HG03139 (cell line): ENCODE measurements around the gene TXNDC15.
A peak's percentile ranks its signal among the peaks of the same experiment; 100 is the strongest.
"Not testable (repeated sequence)": the region's sequence is repeated elsewhere in the genome, so short reads cannot be mapped to it uniquely, and the experiment has no call there.

Experiments
- ATAC-seq: cut with Tn5 transposase; IDR thresholded peaks from one replicate; pipeline ENCODE4 v1.9.1; 2021; ENCODE audit not compliant: unreplicated experiment

The TXNDC15 gene, protein sequence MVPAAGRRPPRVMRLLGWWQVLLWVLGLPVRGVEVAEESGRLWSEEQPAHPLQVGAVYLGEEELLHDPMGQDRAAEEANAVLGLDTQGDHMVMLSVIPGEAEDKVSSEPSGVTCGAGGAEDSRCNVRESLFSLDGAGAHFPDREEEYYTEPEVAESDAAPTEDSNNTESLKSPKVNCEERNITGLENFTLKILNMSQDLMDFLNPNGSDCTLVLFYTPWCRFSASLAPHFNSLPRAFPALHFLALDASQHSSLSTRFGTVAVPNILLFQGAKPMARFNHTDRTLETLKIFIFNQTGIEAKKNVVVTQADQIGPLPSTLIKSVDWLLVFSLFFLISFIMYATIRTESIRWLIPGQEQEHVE

DNA sequence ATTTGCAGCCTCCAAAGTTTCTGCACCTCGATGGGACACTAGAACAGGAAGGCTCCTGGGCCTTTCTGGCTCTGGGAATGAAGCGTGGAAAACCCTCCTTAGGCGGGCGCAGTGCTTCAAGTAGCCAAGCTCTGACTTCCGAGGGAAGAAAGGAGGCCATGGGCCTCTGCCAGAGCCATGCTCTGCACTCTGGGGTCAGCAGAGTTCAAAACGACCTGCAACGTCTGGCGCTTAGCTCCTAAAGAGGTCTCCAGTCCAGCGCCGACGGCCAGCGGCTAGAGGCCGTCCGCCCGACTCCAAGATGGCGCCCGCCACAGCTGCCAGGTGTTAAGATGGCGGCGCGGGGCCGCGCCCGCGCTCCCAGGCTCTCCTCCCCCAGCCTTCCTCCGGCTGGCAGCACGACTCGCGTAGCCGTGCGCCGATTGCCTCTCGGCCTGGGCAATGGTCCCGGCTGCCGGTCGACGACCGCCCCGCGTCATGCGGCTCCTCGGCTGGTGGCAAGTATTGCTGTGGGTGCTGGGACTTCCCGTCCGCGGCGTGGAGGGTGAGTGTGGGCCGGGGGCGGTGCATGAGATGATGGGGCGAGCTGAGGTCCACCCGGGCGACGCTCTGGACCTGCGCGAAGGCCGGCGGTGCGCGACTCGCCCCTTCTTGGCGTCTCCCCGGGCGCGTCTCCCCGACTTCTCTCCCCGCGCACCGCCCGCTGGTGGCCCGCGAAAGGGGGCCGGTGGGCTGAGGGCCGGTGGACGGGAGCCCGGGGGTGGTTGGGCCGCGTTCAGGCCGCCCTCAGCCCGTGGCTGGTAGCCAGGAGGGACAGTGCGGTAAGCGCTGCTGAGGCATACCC, at the start of gene TXNDC15:
Gene TXNDC15, plus strand, starts transcription at position 385 of the 844 bp plus-strand sequence. Its CDS starts 57 bp downstream, at position 442.
- peak; percentile 81 for ATAC-seq

DNA sequence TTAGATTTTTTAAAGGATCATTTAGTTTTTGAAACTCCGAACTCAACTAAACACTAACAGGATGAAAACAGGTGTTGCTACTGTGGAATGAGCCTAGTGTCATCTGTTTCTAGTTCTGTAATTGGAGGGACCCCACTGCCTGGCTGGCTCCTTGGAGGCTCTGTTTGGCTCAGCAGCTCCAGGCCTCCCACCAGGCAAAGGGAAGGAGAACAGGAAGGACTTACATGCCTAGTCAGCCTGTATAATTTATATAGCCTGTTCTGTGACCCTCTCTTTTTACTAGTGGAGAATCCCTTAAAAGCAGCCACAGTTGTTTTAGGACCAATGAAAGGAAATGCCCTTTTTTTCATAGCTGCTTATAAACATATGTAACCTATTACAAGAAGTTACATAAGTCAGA, 49.5 kb upstream of the TXNDC15 start:
- no peak for ATAC-seq

- ATAC-seq = no peak
Observed at GRCh38 chr5:134825212-134825611, 49.0 kb upstream of the TXNDC15 start.

- ATAC-seq = no peak
Observed at GRCh38 chr5:134833340-134834032, 40.7 kb upstream of the TXNDC15 start.

GRCh38 chr5:134835623-134836022, 38.5 kb upstream of the TXNDC15 start:
- no peak for ATAC-seq

DNA sequence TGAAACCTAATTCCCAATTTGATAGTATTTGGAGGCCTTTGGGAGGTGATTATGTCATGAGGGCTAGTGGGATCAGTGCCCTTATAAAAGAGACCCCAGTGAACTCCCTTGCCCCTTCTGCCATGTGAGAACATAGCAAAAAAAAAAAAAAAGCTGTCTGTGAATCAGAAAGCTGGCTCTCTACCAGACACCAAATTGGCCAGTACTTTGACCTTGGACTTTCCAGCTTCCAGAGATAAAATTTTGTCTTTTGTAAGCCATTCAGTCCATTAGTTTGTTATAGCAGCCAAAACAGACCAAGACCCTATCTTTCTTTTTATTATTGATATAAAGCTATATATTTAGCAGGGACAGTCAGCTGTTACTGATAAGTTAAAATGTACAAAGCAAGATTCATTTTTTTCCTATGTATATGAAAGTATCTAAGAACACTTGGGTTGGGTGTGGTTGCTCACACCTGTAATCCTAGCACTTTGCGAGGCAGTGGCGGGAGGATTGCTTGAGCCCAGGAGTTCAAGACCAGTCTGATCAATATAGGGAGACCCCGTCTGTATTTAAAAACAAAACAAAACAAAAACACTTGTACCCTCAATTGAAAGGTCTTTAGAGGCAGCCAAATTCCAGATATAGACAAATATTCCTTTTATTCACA, 36.5 kb upstream of the TXNDC15 start:
- ATAC-seq = no peak

GRCh38 chr5:134838361-134838760, 35.8 kb upstream of the TXNDC15 start:
- ATAC-seq = not testable (repeated sequence)

DNA sequence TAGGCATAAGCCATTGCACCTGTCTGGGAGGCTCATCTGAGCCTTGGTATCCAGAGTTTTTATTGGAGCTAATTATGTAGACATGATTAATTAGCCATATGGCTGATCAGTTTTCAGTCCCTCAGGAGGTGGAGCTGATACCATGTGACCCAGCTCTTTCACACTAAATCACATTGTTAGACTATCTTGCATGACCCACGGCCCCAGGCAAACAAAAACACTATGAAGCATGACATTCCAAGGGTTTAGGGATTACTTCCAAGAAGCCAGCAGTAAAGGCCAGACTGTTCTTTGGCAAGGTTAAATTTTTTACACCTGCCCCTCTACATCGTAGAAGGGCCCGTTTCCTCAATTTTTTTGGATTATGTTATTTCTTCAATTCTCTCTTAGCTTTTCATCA, 33.4 kb upstream of the TXNDC15 start:
- ATAC-seq = no peak

DNA sequence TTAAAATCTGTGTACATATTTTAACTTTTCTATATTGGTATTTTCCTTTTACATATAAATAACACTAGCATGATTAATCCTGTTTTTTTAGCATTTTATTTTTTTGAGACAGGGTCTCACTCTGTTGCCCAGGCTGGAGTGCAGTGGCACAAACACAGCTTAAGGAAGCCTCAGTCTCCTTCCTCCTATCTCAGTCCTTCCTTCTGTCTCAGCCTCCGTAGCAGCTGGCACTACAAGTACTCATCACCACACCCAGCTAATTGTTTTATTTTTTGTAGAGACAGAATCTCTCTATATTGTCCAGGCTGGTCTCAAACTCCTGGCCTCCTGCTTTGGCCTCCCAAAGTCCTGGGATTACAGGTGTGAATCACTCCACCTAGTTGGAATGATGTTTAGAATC, 29.9 kb upstream of the TXNDC15 start:
- ATAC-seq = no peak

- ATAC-seq = no peak
Observed at GRCh38 chr5:134845335-134845851, 28.8 kb upstream of the TXNDC15 start.

DNA sequence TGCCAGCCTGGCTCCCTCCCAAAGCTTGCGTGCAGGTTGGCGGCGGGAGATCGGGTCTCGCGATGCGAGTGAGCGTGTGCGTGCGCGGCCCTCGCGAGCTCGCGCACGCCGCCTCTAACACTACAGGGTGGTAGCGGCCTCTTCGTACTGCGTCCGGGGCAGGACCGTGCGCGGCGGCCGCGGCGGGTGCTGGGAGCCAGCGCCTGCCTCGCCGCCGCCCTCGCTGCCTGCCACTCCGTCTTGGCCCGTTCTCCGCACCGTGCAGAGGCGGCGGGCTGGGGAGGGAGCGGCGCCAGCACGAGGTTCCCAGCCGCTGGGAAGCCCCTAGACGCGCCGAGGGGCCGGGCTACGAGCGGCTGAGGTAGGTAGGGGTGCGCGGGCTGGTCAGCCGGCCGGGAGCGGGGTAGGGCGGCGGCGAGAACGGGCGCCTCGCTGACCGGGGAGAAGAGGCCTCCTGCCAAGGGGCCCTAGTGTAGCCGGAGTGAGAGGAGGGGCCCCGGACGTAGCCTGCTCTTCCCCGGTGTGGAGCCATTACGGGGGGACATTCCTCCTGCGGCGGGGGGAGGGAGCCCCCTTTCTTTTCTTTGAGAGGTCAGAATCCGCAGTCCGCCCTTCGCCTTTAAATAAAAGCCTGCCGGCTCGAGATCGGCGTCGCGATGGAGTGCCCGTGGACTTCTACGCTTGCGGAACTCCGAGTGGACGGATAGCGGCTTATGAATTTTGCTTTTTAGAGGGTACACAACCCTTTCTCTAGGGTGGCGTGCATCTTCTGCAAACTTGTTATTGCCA, 28.1 kb upstream of the TXNDC15 start, which contains the start of gene C5orf24:
Gene C5orf24, plus strand, starts transcription at position 117 of the 789 bp plus-strand sequence. CDS start 8,933 bp downstream, outside the sequence.
- peak; percentile 90 for ATAC-seq

DNA sequence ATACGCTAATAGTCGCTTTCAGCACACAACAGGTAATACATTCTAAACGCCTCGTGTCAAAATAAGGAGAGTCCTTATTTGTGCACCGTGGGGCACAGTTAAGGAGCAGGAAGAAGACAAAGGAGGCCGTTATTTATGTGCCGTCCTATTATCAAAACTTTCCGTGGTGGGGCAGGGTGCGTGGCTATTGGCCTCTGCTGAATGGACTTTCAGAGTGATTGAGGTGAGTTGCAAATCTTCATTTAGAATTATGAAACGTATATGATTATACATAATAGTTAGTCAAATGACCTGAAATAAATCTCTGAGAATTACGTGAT, 27.6 kb upstream of the TXNDC15 start:
- ATAC-seq = peak; percentile 11

DNA sequence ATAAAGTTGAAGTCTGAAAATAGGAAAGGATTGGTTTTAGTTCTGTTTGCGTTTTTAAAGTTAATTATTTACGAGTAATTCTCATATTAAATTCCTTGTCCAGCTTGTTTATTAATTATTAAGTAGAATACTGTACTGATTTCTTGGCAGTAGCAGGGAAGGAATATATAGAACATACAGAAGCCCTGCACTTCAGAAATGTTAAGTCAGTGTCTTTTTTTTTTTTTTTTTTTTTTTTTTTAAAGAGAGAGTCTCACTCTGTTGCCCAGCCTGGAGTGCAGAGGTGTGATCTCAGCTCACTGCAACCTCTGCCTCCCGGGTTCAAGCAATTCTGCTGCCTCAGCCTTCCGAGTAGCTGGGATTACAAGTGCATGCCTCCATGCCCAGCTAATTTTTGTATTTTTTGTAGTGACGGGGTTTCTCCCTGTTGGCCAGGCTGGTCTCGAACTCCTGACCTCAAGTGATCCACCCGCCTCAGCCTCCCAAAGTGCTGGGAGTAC, 24.7 kb upstream of the TXNDC15 start:
- ATAC-seq = not testable (repeated sequence)

GRCh38 chr5:134851307-134851923, 22.8 kb upstream of the TXNDC15 start:
- ATAC-seq = no peak

- ATAC-seq = not testable (repeated sequence)
Observed at GRCh38 chr5:134856465-134856864, 17.7 kb upstream of the TXNDC15 start.

DNA sequence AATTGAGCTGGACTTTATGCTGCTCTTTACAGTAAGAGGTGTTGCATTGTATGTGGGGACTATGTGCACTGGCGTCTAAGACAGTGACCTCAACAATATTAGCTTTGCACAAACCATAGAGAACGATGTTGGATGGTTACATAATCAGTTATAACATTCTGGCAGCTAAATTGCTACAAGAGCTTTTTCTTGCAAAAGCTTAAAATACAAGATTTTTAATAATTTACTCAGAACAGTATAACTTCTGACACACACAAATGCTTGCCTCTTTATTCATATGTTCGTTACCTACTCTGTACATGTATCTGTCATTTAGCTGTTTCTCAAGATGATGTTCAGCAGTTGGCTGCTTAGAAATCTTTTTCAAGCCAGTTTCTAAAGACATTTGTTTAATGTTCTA, 16.8 kb upstream of the TXNDC15 start:
- ATAC-seq = no peak

- no peak for ATAC-seq
Observed at GRCh38 chr5:134864707-134865106, 9.5 kb upstream of the TXNDC15 start.

DNA sequence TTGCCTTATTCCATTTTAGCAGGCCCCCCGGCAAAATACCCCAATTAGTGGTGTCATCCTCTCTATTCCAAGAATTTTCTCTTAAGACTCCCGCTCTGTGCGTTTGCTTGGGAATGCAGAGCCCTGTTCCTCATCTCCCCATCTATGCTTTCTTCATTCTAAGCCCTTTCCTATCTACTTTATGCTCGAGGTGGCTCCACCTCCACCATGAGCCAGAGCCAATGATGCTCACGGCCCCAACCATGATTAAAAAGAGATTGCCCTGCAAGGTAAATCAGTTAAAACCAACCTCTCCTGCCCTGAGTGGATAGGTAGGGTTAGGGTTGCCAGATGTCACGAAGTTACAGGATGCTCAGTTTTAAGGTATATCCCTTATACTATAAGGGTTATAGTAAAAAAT, 677 bp upstream of the TXNDC15 start:
- ATAC-seq = no peak
